WI38 (cell line): ENCODE data around the gene C1R.
"Not testable (repeated sequence)": the region's sequence is repeated elsewhere in the genome, so short reads cannot be mapped to it uniquely, and the experiment has no call there.

Source experiments
- H3K4me3 ChIP-seq: 2 replicates; pipeline ENCODE4 v1.5.1; 2011; ENCODE audit warnings: low read depth, mild to moderate bottlenecking, control low read depth, low read length
- CTCF ChIP-seq: IDR thresholded peaks from 2 replicates; pipeline ENCODE4 v1.5.1; 2012; ENCODE audit warnings: low read depth, mild to moderate bottlenecking, control low read depth, low read length

Gene C1R

GRCh38 chr12:7112041-7112440 is 19.8 kb upstream of the C1R start:
- H3K4me3 ChIP-seq: no peak overlapping the region
- no peak for TF ChIP-seq CTCF

- TF ChIP-seq CTCF: no peak
- H3K4me3 ChIP-seq: no peak overlapping the region
Measured at GRCh38 chr12:7110661-7111060, 18.4 kb upstream of the C1R start.

GRCh38 chr12:7109572-7109920 is 17.3 kb upstream of the C1R start:
- H3K4me3 ChIP-seq: peak overlapping the region; percentile 64
- TF ChIP-seq CTCF: no peak

GRCh38 chr12:7108796-7109571 is 16.7 kb upstream of the C1R start, which contains the start of gene C1RL:
Gene C1RL, minus strand, starts transcription at chr12:7109214. Its CDS starts 34 bp downstream, at chr12:7109180.
- TF ChIP-seq CTCF: peak; percentile 95
- peak within 1 kb of the TSS; percentile 64 for H3K4me3 ChIP-seq

- TF ChIP-seq CTCF: no peak
Measured at GRCh38 chr12:7108003-7108795, 16.0 kb upstream of the C1R start.

GRCh38 chr12:7107636-7108002 is 15.4 kb upstream of the C1R start:
- TF ChIP-seq CTCF: no peak
- H3K4me3 ChIP-seq: peak overlapping the region; percentile 64

More at GRCh38 chr12:7108003-7108795, 16.0 kb upstream of the C1R start:
- peak overlapping the region; percentile 64 for H3K4me3 ChIP-seq

- H3K4me3 ChIP-seq: not testable (repeated sequence)
Measured at GRCh38 chr12:7107181-7107580, 14.9 kb upstream of the C1R start.
